Kidney (tissue), 14 donors: ENCODE measurements around the gene PSIP1. TPM values are rescaled to one million over a fixed set of nuclear protein-coding genes. Genes with fewer than 3 reads are reported as not detected.

Source experiments
- DNase-seq, 5 donors: peaks; one replicate each; pipeline ENCODE4 v3.0.0-alpha.2; 2013 to 2020
- FAIRE-seq: peaks from 2 replicates; lab custom pipeline; 2012; peaks lifted over from hg19 to GRCh38; lab: Jason Lieb, UNC
- H3K27ac ChIP-seq, 2 donors: one replicate each; pipeline ENCODE4 v1.7.0; 2013; ENCODE audit warnings: low read depth in 2 of 2, low read length in 2 of 2, inconsistent platforms in 1 of 2
- H3K27me3 ChIP-seq: one replicate; pipeline ENCODE4 v1.7.1; 2013; ENCODE audit warnings: low read length, inconsistent platforms; ENCODE audit not compliant: control insufficient read depth, insufficient read depth
- H3K36me3 ChIP-seq, 3 donors: one replicate each; pipeline versions ENCODE4 v1.7.0 to v1.7.1; 2013; ENCODE audit warnings: low read length in 3 of 3, control low read depth in 1 of 3, inconsistent platforms in 1 of 3; ENCODE audit not compliant: insufficient read depth in 3 of 3, control insufficient read depth in 2 of 3
- H3K4me1 ChIP-seq, 3 donors: one replicate each; pipeline versions ENCODE4 v1.7.0 to v1.7.1; 2013; ENCODE audit warnings: low read length in 3 of 3, inconsistent platforms in 1 of 3, low read depth in 1 of 3; ENCODE audit not compliant: control insufficient read depth in 2 of 3, insufficient read depth in 2 of 3
- H3K4me3 ChIP-seq, 3 donors: one replicate each; pipeline versions ENCODE4 v1.7.0 to v1.8.1; 2013; ENCODE audit warnings: low read length in 3 of 3, control low read depth in 1 of 3, inconsistent platforms in 1 of 3
- H3K9ac ChIP-seq, 3 donors: one replicate each; pipeline versions ENCODE4 v1.7.0 to v1.7.1; 2013; ENCODE audit warnings: low read length in 3 of 3, control low read depth in 1 of 3, inconsistent platforms in 1 of 3
- H3K9me3 ChIP-seq, 3 donors: one replicate each; pipeline versions ENCODE4 v1.7.0 to v1.7.1; 2013; ENCODE audit warnings: low read length in 3 of 3, control low read depth in 1 of 3, inconsistent platforms in 1 of 3; ENCODE audit not compliant: control insufficient read depth in 2 of 3, insufficient read depth in 1 of 3
- CTCF ChIP-seq: IDR thresholded peaks from 3 replicates; pipeline ENCODE4 v1.5.1; 2012; ENCODE audit warnings: mild to moderate bottlenecking, moderate library complexity, borderline replicate concordance; ENCODE audit not compliant: insufficient read depth; ENCODE audit errors: extremely low read depth
- intact Hi-C: fragments of 100-400 bp; cut with DNase I; formaldehyde crosslinking; loops from one replicate; pipeline ENCODE4 v1.11.1; 2022
- polyA plus RNA-seq: library from polyadenylated mRNA; stranded (reverse); fragments of 350-450 nt; fragmentation: Illumina TruSeq; extraction: RNeasy Lipid Tissue Mini Kit (QIAGEN cat#74804); gene quantifications from one replicate; pipeline ENCODE4 v1.2.3, GENCODE V29; 2014; ENCODE audit warnings: low read depth, low replicate concordance; ENCODE audit not compliant: insufficient read depth
- total RNA-seq: library from RNA; stranded (reverse); fragmentation: NEBNext Ultra II Directional; extraction: Animal tissue kit (Norgen Biotek cat#: 25700); gene quantifications from one replicate; pipeline ENCODE4 v1.2.1, GENCODE V29; 2021
- donor health status: control.
- donor health status: control.
- donor health status: control.
- donor health status: control.
- donor health status: control.
- donor health status: DM: yes; HTN: yes; CAD: no.
- donor health status: Normal renal cell carcinoma (clear cell type).

Gene PSIP1
- total and polyA plus RNA-seq, 2 donors from 2014 or later: 31.1 to 43.9 TPM

GRCh38 chr9:15480028-15480427, 30.7 kb downstream of the PSIP1 start:
- Histone ChIP-seq H3K27me3 (no peaks in the 10 kb centered on the region), H3K36me3 (peaks cover 0 to 6% (median 2%) of the 10 kb centered on the region in 3 donors), H3K9ac (no peak overlapping the region), H3K9me3 (no peaks in the 10 kb centered on the region), H3K27ac (no peak overlapping the region), H3K4me1 (no peaks in the 10 kb centered on the region), H3K4me3 (no peak overlapping the region)
- no peak for TF ChIP-seq CTCF
- DNase-seq (no peak), FAIRE-seq (no peak)
- intact Hi-C loops: no loop called here

GRCh38 chr9:15475923-15476536, 34.7 kb downstream of the PSIP1 start:
- no peak for DNase-seq
- peaks cover 2 to 10% (median 9%) of the 10 kb centered on the region in 3 donors for H3K36me3 ChIP-seq
- H3K27ac ChIP-seq: no peak overlapping the region
- no peaks in the 10 kb centered on the region for H3K27me3 ChIP-seq
- no peaks in the 10 kb centered on the region for H3K4me1 ChIP-seq
- TF ChIP-seq CTCF: no peak
- intact Hi-C loops: no loop called here
- H3K9ac ChIP-seq: no peak overlapping the region
- no peaks in the 10 kb centered on the region for H3K9me3 ChIP-seq
- no peak for FAIRE-seq
- no peak overlapping the region for H3K4me3 ChIP-seq

- no peaks in the 10 kb centered on the region for H3K4me1 ChIP-seq
- no peak for DNase-seq
- no peaks in the 10 kb centered on the region for H3K9me3 ChIP-seq
- peaks cover 9 to 27% (median 10%) of the 10 kb centered on the region in 3 donors for H3K36me3 ChIP-seq
- intact Hi-C loops: no loop called here
- no peak overlapping the region for H3K27ac ChIP-seq
- no peaks in the 10 kb centered on the region for H3K27me3 ChIP-seq
- TF ChIP-seq CTCF: no peak
- no peak overlapping the region for H3K9ac ChIP-seq
- no peak for FAIRE-seq
- H3K4me3 ChIP-seq: no peak overlapping the region
Observed at GRCh38 chr9:15469862-15470261, 40.9 kb downstream of the PSIP1 start.

GRCh38 chr9:15469406-15469805, 41.4 kb downstream of the PSIP1 start:
- Histone ChIP-seq H3K9me3 (no peaks in the 10 kb centered on the region), H3K9ac (no peak overlapping the region), H3K4me1 (no peaks in the 10 kb centered on the region), H3K27me3 (no peaks in the 10 kb centered on the region), H3K36me3 (peaks cover 9 to 29% (median 10%) of the 10 kb centered on the region in 3 donors), H3K4me3 (no peak overlapping the region), H3K27ac (no peak overlapping the region)
- DNase-seq (peak in 1 of 5 donors; percentile 22), FAIRE-seq (no peak)
- intact Hi-C loops: no loop called here
- no peak for TF ChIP-seq CTCF
